Mesothelial cell of epicardium (in vitro differentiated cells): ENCODE data around the gene AATK. TPM values are rescaled to one million over a fixed set of nuclear protein-coding genes. Genes with fewer than 3 reads are reported as not detected.

ENCODE experiments used
- DNase-seq, 2 experiments: peaks; one replicate each; pipeline ENCODE4 v3.0.0; 2021; ENCODE audit warnings: low spot score in 2 of 2; ENCODE audit not compliant: unreplicated experiment in 2 of 2
- H3K27ac Mint-ChIP-seq: 2 replicates; pipeline ENCODE4 v1.8.0; 2021; ENCODE audit warnings: mixed read lengths
- H3K27me3 Mint-ChIP-seq: 2 replicates; pipeline ENCODE4 v1.8.0; 2021; ENCODE audit warnings: low read depth, mixed read lengths
- H3K36me3 Mint-ChIP-seq: 2 replicates; pipeline ENCODE4 v1.8.0; 2021; ENCODE audit warnings: mixed read lengths
- H3K4me1 Mint-ChIP-seq: 2 replicates; pipeline ENCODE4 v1.8.0; 2021; ENCODE audit warnings: mixed read lengths
- H3K4me3 Mint-ChIP-seq: 2 replicates; pipeline ENCODE4 v1.8.0; 2021; ENCODE audit warnings: mild to moderate bottlenecking, moderate library complexity, mixed read lengths
- H3K9me3 Mint-ChIP-seq: 2 replicates; pipeline ENCODE4 v1.8.0; 2021; ENCODE audit warnings: mixed read lengths
- total RNA-seq: library from RNA; stranded (reverse); gene quantifications from 3 replicates; pipeline ENCODE4 v1.2.1, GENCODE V29; 2021
- TF ChIP-seq, protein P1 (sequence below): fragments of 200-600 bp; sonication (generic); IDR thresholded peaks from one replicate; pipeline ENCODE4 v1.5.0; 2021; ENCODE audit warnings: antibody characterized with exemption; ENCODE audit not compliant: unreplicated experiment

Gene AATK
- total RNA-seq, 1 donor from 2014 or later: 17.3 TPM

GRCh38 chr17:81188491-81188840 lies 22.4 kb upstream of the AATK start:
- H3K9me3 Mint-ChIP-seq: no peaks in the 10 kb centered on the region
- H3K27me3 Mint-ChIP-seq: peaks cover 5% of the 10 kb centered on the region
- DNase-seq: no peak
- no peaks in the 10 kb centered on the region for H3K4me1 Mint-ChIP-seq
- H3K27ac Mint-ChIP-seq: no peak overlapping the region
- no peak overlapping the region for H3K4me3 Mint-ChIP-seq
- TF ChIP-seq, protein P1, sequence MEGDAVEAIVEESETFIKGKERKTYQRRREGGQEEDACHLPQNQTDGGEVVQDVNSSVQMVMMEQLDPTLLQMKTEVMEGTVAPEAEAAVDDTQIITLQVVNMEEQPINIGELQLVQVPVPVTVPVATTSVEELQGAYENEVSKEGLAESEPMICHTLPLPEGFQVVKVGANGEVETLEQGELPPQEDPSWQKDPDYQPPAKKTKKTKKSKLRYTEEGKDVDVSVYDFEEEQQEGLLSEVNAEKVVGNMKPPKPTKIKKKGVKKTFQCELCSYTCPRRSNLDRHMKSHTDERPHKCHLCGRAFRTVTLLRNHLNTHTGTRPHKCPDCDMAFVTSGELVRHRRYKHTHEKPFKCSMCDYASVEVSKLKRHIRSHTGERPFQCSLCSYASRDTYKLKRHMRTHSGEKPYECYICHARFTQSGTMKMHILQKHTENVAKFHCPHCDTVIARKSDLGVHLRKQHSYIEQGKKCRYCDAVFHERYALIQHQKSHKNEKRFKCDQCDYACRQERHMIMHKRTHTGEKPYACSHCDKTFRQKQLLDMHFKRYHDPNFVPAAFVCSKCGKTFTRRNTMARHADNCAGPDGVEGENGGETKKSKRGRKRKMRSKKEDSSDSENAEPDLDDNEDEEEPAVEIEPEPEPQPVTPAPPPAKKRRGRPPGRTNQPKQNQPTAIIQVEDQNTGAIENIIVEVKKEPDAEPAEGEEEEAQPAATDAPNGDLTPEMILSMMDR: no peak
- no peaks in the 10 kb centered on the region for H3K36me3 Mint-ChIP-seq

DNA sequence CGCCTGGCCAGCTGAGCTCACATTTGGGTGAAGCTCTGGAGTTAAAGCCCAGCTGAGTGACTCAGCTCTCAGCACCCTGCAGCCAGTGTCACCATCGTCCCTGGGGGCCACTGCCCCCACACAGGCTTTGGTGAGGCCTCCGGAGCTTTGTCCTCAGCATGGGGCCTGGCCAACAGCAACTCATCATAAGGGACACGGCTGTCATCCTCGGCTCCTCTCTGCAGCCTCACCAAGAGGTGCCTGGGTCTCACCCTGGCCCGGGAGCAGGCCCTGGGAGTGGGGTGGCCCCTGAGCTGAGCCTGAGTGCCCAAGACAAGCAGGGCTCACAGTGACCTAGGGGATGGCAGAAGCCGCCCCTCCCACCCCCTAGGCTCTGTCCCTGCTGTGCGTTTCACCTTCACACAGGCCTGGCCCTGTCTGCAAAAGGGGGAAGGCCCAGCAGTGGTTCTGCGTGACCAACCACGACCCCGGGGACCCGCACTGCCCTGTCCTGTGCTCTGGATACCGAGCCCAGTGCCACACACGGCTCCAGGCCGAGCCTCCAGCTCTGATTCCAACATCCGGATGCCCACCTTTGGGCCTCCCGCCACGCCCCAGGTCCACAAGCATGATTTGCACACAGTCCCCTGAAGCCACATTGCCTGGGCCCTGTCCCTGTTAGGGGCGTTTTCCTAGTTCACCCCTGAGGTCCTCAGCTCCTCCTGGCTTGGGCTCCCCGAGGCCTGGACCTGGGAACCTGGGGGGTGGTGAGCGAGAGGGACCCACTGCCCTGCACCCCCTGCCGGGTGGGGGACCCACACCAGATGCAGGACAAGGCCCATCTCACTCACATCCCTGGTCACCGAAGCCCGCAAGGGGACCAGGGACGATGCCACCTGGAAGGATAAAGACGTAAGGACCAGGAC lies 21.8 kb upstream of the AATK start:
- peaks cover 5% of the 10 kb centered on the region for H3K27me3 Mint-ChIP-seq
- TF ChIP-seq, protein P1: no peak
- no peak overlapping the region for H3K27ac Mint-ChIP-seq
- no peaks in the 10 kb centered on the region for H3K9me3 Mint-ChIP-seq
- no peak for DNase-seq
- H3K36me3 Mint-ChIP-seq: no peaks in the 10 kb centered on the region
- H3K4me1 Mint-ChIP-seq: no peaks in the 10 kb centered on the region
- no peak overlapping the region for H3K4me3 Mint-ChIP-seq

- DNase-seq: no peak
- no peaks in the 10 kb centered on the region for H3K4me1 Mint-ChIP-seq
- H3K36me3 Mint-ChIP-seq: no peaks in the 10 kb centered on the region
- H3K4me3 Mint-ChIP-seq: no peak overlapping the region
- TF ChIP-seq, protein P1: no peak
- peaks cover 5% of the 10 kb centered on the region for H3K27me3 Mint-ChIP-seq
- no peak overlapping the region for H3K27ac Mint-ChIP-seq
- H3K9me3 Mint-ChIP-seq: no peaks in the 10 kb centered on the region
Measured at GRCh38 chr17:81187120-81187519, 21.1 kb upstream of the AATK start.

GRCh38 chr17:81186203-81186602 lies 20.2 kb upstream of the AATK start:
- TF ChIP-seq, protein P1: no peak
- DNase-seq: no peak
- no peaks in the 10 kb centered on the region for H3K4me1 Mint-ChIP-seq
- H3K27me3 Mint-ChIP-seq: peaks cover 5% of the 10 kb centered on the region
- no peak overlapping the region for H3K27ac Mint-ChIP-seq
- no peaks in the 10 kb centered on the region for H3K9me3 Mint-ChIP-seq
- H3K4me3 Mint-ChIP-seq: no peak overlapping the region
- no peaks in the 10 kb centered on the region for H3K36me3 Mint-ChIP-seq

- DNase-seq: no peak
- Mint-ChIP-seq H3K4me3 (no peak overlapping the region), H3K27me3 (peaks cover 5% of the 10 kb centered on the region), H3K4me1 (no peaks in the 10 kb centered on the region), H3K27ac (no peak overlapping the region), H3K9me3 (no peaks in the 10 kb centered on the region), H3K36me3 (no peaks in the 10 kb centered on the region)
- TF ChIP-seq, protein P1: no peak
Measured at GRCh38 chr17:81184555-81184954, 18.5 kb upstream of the AATK start.
